ENCODE measurements around the gene OGFR. TPM values are rescaled to one million over a fixed set of nuclear protein-coding genes. Genes with fewer than 3 reads are reported as not detected.

Gene OGFR
- total and polyA plus RNA-seq, 12 donors, result 9.3 to 157 (median 45.0) TPM

DNA sequence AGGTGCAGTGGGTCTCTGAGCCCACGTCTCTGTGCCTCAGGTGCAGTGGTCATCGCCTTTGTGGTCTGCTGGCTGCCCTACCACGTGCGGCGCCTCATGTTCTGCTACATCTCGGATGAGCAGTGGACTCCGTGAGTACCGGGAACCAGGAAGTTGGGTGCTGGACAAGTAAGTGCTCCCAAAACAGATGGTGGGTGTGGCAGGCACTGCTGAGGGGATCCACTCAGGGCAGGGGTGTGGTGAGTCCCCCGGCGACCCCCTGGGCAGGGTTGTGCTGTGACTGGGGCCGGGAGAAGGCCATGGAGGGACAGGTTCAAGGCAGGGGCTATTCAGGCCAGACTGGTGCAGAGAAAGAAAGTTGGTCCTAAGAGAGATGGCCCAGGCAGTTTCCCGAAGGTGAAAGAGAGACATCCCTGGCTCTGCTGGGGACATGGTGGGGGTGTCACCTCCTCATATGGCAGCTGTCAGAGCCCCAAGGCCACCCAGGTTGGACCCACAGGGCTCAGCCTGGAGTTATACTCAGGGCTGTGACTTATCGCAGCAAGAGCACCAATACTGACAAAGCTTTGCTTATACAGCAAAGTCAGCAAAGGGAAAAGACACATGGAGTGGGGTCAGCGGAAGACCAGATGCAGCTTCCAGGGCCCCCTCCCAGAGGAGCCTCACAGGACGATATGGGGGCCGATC lies 46.3 kb upstream of the OGFR start:
- no peaks in the 10 kb centered on the region for H3K4me1 ChIP-seq (replicated peaks in 1 of 2)
- no peaks in the 10 kb centered on the region for H3K9me3 ChIP-seq (replicated peaks in 1 of 3)
- no peaks in the 10 kb centered on the region for H3K27me3 ChIP-seq
- DNase-seq, result no peak
- intact Hi-C loops (cut with DNase I), result no loop called here
- no peak overlapping the region for H3K4me3 ChIP-seq
- H3K36me3 ChIP-seq (replicated peaks in 1 of 2), result no peaks in the 10 kb centered on the region
- TF ChIP-seq POLR2A (IDR thresholded peaks at IDR 0.05), result no peak
- TF ChIP-seq, protein P1, sequence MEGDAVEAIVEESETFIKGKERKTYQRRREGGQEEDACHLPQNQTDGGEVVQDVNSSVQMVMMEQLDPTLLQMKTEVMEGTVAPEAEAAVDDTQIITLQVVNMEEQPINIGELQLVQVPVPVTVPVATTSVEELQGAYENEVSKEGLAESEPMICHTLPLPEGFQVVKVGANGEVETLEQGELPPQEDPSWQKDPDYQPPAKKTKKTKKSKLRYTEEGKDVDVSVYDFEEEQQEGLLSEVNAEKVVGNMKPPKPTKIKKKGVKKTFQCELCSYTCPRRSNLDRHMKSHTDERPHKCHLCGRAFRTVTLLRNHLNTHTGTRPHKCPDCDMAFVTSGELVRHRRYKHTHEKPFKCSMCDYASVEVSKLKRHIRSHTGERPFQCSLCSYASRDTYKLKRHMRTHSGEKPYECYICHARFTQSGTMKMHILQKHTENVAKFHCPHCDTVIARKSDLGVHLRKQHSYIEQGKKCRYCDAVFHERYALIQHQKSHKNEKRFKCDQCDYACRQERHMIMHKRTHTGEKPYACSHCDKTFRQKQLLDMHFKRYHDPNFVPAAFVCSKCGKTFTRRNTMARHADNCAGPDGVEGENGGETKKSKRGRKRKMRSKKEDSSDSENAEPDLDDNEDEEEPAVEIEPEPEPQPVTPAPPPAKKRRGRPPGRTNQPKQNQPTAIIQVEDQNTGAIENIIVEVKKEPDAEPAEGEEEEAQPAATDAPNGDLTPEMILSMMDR (IDR thresholded peaks at IDR 0.05), result no peak
- H3K27ac ChIP-seq, result no peak overlapping the region
- WGBS, 4 donors, result 65 to 71% (median 69%) methylated on average over 13 to 16 of the region's 16 CpGs

DNA sequence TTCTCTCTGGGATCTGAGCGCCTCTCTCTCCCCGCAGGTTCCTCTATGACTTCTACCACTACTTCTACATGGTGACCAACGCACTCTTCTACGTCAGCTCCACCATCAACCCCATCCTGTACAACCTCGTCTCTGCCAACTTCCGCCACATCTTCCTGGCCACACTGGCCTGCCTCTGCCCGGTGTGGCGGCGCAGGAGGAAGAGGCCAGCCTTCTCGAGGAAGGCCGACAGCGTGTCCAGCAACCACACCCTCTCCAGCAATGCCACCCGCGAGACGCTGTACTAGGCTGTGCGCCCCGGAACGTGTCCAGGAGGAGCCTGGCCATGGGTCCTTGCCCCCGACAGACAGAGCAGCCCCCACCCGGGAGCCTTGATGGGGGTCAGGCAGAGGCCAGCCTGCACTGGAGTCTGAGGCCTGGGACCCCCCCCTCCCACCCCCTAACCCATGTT lies 44.6 kb upstream of the OGFR start:
- intact Hi-C loops (cut with DNase I), result no loop called here
- 80 to 86% (median 85%) methylated on average over 20 of the region's 20 CpGs for WGBS, 4 donors
- no peak for DNase-seq
- Histone ChIP-seq H3K4me1 (replicated peaks in 1 of 2) (no peaks in the 10 kb centered on the region), H3K27ac (no peak overlapping the region), H3K36me3 (replicated peaks in 1 of 2) (no peaks in the 10 kb centered on the region), H3K27me3 (peaks cover 4% of the 10 kb centered on the region), H3K4me3 (no peak overlapping the region), H3K9me3 (replicated peaks in 1 of 3) (no peaks in the 10 kb centered on the region)
- TF ChIP-seq POLR2A (IDR thresholded peaks at IDR 0.05), result no peak
- TF ChIP-seq, protein P1 (IDR thresholded peaks at IDR 0.05), result no peak

DNA sequence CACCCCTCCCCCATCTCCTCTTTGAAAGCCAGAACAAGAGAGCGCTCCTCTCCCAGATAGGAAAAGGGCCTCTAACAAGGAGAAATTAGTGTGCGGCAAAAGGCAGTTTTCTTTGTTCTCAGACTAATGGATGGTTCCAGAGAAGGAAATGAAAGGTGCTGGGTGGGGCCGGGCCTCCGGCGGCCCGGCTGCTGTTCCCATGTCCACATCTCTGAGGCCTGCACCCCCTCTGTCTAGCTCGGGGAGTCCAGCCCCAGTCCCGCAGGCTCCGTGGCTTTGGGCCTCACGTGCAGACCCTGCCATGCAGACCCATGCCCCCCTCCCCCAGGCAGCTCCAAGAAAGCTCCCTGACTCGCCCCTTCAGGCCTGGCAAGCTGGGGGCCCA lies 44.2 kb upstream of the OGFR start:
- Histone ChIP-seq H3K27ac (no peak overlapping the region), H3K4me1 (replicated peaks in 1 of 2) (no peaks in the 10 kb centered on the region), H3K9me3 (replicated peaks in 1 of 3) (no peaks in the 10 kb centered on the region), H3K4me3 (no peak overlapping the region), H3K27me3 (peaks cover 4% of the 10 kb centered on the region), H3K36me3 (replicated peaks in 1 of 2) (no peaks in the 10 kb centered on the region)
- WGBS, 4 donors, result 64 to 77% (median 68%) methylated on average over 10 to 11 of the region's 11 CpGs
- intact Hi-C loops (cut with DNase I), result no loop called here
- TF ChIP-seq, protein P1 (IDR thresholded peaks at IDR 0.05), result no peak
- no peak for TF ChIP-seq POLR2A (IDR thresholded peaks at IDR 0.05)
- DNase-seq, result no peak

DNA sequence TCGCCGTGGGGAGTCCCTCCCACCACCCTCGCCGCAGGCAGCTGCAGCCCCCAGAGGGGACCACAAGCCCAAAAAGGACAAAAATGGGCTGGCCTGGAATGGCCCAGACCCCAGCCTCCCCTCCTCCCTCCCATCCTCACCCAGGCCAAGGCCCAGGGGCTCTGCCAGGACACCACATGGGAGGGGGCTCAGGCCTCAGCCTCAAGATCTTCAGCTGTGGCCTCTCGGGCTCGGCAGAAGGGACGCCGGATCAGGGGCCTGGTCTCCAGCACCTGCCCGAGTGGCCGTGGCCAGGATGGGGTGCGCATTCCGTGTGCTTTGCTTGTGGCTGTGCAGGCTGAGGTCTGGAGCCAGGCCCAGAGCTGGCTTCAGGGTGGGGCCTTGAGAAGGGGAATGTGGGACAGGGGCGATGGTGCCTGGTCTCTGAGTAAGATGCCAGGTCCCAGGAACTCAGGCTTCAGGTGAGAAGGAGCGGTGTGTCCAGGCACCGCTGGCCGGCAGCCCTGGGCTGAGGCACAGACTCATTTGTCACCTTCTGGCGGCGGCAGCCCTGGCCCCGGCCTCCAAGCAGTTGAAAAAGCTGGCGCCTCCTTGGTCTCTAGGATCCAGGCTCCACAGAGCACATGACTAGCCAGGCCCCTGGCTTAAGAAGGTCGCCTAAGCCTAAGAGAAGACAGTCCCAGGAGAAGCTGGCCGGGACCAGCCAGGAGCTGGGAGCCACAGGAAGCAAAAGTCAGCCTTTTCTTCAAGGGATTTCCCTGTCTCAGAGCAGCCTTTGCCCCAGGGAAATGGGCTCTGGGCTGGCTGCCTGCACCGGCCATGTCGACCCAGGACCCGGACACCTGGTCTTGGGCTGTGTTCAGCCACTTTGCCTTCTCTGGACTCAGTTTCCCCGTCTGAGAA lies 43.5 kb upstream of the OGFR start:
- peak in 2 of 7 donors; percentile 45 to 57 for DNase-seq
- H3K27ac ChIP-seq, result no peak overlapping the region
- TF ChIP-seq POLR2A (IDR thresholded peaks at IDR 0.05), result no peak
- TF ChIP-seq, protein P1 (IDR thresholded peaks at IDR 0.05), result no peak
- H3K27me3 ChIP-seq, result peaks cover 4% of the 10 kb centered on the region
- no peaks in the 10 kb centered on the region for H3K4me1 ChIP-seq (replicated peaks in 1 of 2)
- H3K4me3 ChIP-seq, result no peak overlapping the region
- 55 to 71% (median 68%) methylated on average over 17 to 26 of the region's 26 CpGs for WGBS, 4 donors
- H3K36me3 ChIP-seq (replicated peaks in 1 of 2), result no peaks in the 10 kb centered on the region
- intact Hi-C loops (cut with DNase I), result no loop called here
- H3K9me3 ChIP-seq (replicated peaks in 1 of 3), result no peaks in the 10 kb centered on the region

All from adrenal gland (tissue), 12 donors.